Duodenal mucosa (tissue), 2 donors: ENCODE results near the gene LRMDA.

Experiments
- H3K27ac ChIP-seq: one replicate; pipeline ENCODE4 v1.7.0; 2013; ENCODE audit warnings: low read depth, low read length
- H3K27me3 ChIP-seq, 2 donors: one replicate each; pipeline ENCODE4 v1.7.0; 2013; ENCODE audit warnings: low read length in 2 of 2, control low read depth in 1 of 2; ENCODE audit not compliant: insufficient read depth in 2 of 2, control insufficient read depth in 1 of 2
- H3K36me3 ChIP-seq, 2 donors: one replicate each; pipeline ENCODE4 v1.7.0; 2013; ENCODE audit warnings: low read length in 2 of 2, control low read depth in 1 of 2; ENCODE audit not compliant: insufficient read depth in 2 of 2, control insufficient read depth in 1 of 2
- H3K4me1 ChIP-seq, 2 donors: one replicate each; pipeline ENCODE4 v1.7.0; 2013; ENCODE audit warnings: low read length in 2 of 2, control low read depth in 1 of 2; ENCODE audit not compliant: insufficient read depth in 2 of 2, control insufficient read depth in 1 of 2
- H3K4me3 ChIP-seq, 2 donors: one replicate each; pipeline ENCODE4 v1.7.0; 2013; ENCODE audit warnings: low read length in 2 of 2, low read depth in 1 of 2
- H3K9ac ChIP-seq, 2 donors: one replicate each; pipeline ENCODE4 v1.7.0; 2013; ENCODE audit warnings: low read length in 2 of 2, low read depth in 1 of 2
- H3K9me3 ChIP-seq, 2 donors: one replicate each; pipeline ENCODE4 v1.7.0; 2013; ENCODE audit warnings: low read length in 2 of 2, control low read depth in 1 of 2; ENCODE audit not compliant: control insufficient read depth in 1 of 2

Gene LRMDA

DNA sequence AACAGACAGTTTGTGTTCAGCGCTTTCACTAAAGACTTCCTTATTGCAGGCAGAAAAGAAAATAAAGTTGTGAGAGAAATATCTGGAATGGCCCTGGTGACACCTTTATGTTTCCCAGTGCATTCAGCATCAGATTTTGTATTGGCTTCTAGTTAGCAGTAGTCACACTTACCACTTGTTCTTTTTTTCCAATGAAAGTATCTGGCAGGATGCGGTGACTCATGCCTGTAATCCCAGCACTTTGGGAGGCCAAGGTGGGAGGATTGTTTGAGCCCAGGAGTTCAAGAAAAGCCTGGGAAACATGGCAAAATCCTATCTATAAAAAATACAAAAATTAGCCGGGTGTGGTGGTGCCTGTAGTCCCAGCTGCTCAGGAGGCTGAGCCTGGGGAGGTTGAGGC lies 649.6 kb downstream of the LRMDA start:
- Histone ChIP-seq H3K27ac (no peak overlapping the region), H3K9me3 (no peaks in the 10 kb centered on the region), H3K36me3 (no peaks in the 10 kb centered on the region), H3K27me3 (no peaks in the 10 kb centered on the region), H3K4me3 (no peak overlapping the region), H3K4me1 (peaks cover 9 to 23% of the 10 kb centered on the region in 2 donors), H3K9ac (no peak overlapping the region)

DNA sequence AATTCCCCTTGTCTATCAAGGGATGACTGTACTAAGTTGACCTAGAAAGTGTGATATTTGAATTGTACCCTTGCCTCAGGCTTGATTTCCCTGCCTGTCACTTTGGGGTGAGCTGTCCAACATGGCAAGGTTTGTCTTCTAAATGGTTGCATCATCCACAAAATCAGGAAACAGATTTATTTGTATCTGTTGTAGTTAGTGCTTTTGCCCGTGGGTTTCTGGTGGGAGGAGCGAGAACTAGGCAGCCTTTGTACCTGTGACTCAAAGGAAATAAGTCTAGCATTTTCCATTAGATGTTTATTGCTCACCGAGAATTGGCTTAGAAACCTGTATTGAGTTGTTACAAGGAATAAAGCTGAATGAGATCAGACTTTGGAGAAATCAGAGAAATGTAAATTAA lies 650.8 kb downstream of the LRMDA start:
- peaks cover 18 to 33% of the 10 kb centered on the region in 2 donors for H3K4me1 ChIP-seq
- H3K27me3 ChIP-seq, result no peaks in the 10 kb centered on the region
- H3K36me3 ChIP-seq, result no peaks in the 10 kb centered on the region
- H3K27ac ChIP-seq, result peak overlapping the region; percentile 18
- no peak overlapping the region for H3K4me3 ChIP-seq
- H3K9ac ChIP-seq, result no peak overlapping the region
- H3K9me3 ChIP-seq, result no peaks in the 10 kb centered on the region

DNA sequence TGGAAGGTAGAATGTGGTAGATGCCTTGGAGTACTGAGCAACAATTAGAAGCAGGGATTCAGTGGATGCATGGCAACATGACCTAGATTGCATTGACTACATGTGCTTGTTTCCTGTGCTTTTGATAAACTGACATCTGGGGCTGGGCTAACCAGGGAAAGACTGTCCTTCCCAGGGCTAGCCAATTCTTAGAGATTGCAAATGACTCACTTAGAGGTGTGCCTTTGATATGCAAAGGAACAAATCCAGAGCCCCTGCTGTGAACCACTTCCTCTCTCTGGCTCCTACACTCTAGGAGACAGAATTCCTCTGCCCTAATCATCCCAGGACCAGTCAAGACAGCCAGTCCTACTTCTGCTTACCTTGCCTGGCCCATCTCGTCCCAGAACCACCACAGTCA lies 651.5 kb downstream of the LRMDA start:
- H3K4me1 ChIP-seq, result peaks cover 18 to 36% of the 10 kb centered on the region in 2 donors
- no peak overlapping the region for H3K4me3 ChIP-seq
- peak overlapping the region; percentile 18 for H3K27ac ChIP-seq

DNA sequence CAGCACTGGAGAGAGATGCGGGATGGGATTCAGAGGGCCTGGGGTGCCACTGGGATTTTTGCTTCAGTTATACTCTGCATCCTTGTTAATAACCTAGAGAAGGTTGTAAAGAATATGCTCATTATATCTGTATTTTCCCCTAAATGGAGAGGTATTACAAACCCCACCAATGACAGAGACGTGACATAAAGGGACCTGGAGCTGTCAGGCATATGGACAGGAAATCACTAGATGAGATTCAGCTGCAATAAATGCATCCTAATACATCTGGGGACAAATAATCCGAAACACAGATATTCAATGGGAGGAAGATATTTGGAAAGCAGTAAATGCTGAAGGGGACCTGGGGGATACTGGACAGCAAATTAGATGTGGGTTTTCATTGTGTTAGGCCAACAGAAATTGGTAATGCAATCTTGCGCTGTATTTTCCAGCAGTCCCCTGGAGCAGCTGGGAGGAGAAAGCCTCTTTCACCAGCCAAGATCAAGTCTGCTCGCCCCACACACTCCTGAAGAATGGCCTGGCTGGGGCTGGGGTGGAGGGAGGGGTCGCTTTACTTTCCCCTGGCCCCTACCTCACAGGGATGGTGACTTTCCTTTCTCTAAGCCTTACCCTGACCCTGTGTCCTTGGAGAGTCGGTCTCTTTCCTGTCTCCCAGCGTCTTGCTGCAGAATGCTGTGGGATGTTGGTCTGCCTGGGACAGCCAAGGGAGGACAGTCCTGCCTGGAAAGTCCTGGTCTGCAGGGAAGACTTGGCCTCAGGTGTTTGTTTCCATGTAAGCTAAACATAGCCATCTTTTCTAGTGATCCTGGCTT lies 653.8 kb downstream of the LRMDA start:
- H3K27ac ChIP-seq, result no peak overlapping the region
- H3K27me3 ChIP-seq, result no peaks in the 10 kb centered on the region
- H3K4me1 ChIP-seq, result peaks cover 18 to 36% of the 10 kb centered on the region in 2 donors
- H3K9ac ChIP-seq, result no peak overlapping the region
- H3K4me3 ChIP-seq, result no peak overlapping the region
- no peaks in the 10 kb centered on the region for H3K9me3 ChIP-seq
- H3K36me3 ChIP-seq, result no peaks in the 10 kb centered on the region

More for the DNA sequence above, 651.5 kb downstream of the LRMDA start:
- Histone ChIP-seq H3K9me3 (no peaks in the 10 kb centered on the region), H3K27me3 (no peaks in the 10 kb centered on the region), H3K36me3 (no peaks in the 10 kb centered on the region), H3K9ac (no peak overlapping the region)

DNA sequence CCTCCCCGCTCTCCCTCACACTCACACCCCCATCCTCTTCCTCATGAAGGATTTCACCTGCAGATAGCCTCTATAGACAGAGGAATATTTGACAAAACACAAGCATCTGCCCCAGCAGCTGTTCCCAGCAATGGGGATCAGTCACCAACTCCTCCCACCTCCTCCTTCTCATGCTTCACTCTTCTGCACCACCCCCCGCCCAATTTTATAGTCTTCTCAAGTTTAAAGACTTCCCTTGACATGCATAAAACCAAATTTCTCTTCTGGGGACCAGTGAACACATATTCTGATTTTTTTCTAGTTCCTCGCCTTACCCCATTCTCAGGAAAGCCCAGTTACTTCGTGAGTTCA lies 654.4 kb downstream of the LRMDA start:
- H3K4me3 ChIP-seq, result no peak overlapping the region
- no peak overlapping the region for H3K27ac ChIP-seq
- peaks cover 18 to 36% of the 10 kb centered on the region in 2 donors for H3K4me1 ChIP-seq
- H3K9ac ChIP-seq, result no peak overlapping the region
- H3K36me3 ChIP-seq, result no peaks in the 10 kb centered on the region
- H3K9me3 ChIP-seq, result no peaks in the 10 kb centered on the region
- no peaks in the 10 kb centered on the region for H3K27me3 ChIP-seq

DNA sequence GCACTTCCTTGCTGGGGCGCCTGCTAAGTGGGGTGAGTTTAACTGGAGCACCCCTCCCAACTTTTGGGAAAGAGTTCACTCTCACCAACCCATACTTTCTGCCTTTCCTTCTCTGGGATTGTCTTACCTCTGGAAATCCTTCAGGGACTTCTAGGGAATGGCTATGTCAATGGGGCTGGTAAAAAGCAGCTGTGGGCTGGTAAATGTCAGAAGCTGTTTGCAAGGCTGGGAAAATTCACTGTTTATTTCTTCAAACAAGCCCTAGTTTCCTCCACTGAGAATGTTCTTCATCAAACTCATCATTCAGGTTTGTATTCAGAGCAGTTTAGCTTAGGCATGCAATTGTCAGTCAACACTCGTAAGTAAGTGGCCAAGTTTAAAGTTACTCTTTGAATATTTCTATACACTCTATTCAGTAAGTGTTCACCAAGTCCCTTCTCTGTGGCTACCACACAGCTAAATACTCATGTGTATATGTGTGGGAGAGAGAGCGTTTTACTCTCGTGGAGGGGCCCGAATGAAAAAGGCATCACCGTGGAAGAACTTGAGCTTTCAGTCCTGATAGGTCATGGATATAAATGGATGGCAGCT lies 654.8 kb downstream of the LRMDA start:
- H3K4me1 ChIP-seq, result peaks cover 19 to 36% of the 10 kb centered on the region in 2 donors
- no peak overlapping the region for H3K27ac ChIP-seq
- H3K36me3 ChIP-seq, result no peaks in the 10 kb centered on the region
- H3K9ac ChIP-seq, result no peak overlapping the region
- H3K4me3 ChIP-seq, result no peak overlapping the region
- no peaks in the 10 kb centered on the region for H3K27me3 ChIP-seq
- no peaks in the 10 kb centered on the region for H3K9me3 ChIP-seq

DNA sequence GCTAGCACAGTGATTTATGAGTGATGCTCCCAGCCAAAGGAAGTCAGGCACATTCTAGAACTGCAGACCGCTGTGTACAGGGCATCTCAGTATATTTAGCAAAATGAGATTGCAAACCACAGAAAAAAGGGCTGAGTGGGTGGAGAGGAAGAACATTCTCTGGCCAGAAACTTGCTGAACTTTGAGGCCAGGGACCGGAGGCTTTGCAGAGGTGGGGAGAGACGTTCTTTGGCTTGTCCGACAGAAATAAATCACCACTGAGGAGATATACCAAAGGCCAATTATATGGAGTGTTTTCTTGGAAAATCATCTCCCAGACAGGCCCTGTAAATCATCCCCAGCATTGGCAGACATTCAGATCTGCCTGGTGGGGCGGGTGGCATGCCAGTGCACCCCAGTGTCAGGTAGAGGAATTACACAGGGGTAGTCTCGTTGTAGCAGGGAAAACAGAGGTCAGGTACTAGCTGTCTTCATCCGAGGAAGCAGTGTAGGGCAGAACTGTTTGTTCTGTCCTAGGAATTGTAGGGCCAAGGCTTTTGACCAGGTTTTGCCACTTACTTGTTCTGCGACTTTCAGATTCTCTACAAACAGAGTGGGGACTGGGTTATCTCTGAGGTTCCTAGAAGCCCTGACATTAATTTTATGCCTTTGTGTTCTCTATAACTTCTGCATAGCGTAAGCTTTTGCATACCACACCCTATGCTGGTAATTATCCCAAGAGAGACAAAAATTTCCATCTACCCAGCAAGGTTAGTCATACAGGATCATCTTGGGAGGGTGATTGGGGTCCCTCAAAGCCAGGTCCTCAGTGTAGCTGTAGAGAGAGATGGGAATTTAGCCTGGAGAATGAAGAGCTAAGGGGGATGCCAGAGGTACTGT lies 655.6 kb downstream of the LRMDA start:
- Histone ChIP-seq H3K27ac (no peak overlapping the region), H3K4me1 (peaks cover 27 to 39% of the 10 kb centered on the region in 2 donors), H3K36me3 (no peaks in the 10 kb centered on the region), H3K9me3 (no peaks in the 10 kb centered on the region), H3K4me3 (no peak overlapping the region), H3K27me3 (no peaks in the 10 kb centered on the region), H3K9ac (no peak overlapping the region)

DNA sequence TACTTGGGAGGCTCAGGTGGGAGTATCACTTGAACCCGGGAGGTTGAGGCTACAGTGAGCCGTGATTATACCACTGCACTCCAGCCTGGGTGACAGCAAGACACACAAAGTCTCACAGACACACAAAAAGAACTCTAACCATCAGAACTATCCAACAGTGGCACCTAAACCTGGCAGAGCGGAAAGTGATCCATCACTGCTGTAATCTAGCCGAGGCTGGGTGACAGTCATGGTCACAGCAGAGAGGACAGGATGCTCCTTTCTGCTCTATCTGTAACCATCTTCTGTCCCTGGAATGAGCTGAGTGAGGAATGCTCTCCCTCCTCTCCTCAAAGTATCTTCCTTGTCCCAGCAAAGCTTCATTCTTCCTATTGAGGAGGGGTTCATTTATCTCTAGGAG lies 656.6 kb downstream of the LRMDA start:
- Histone ChIP-seq H3K9ac (no peak overlapping the region), H3K27ac (no peak overlapping the region), H3K4me1 (peaks cover 27 to 34% of the 10 kb centered on the region in 2 donors), H3K9me3 (no peaks in the 10 kb centered on the region), H3K4me3 (no peak overlapping the region), H3K36me3 (no peaks in the 10 kb centered on the region), H3K27me3 (no peaks in the 10 kb centered on the region)

DNA sequence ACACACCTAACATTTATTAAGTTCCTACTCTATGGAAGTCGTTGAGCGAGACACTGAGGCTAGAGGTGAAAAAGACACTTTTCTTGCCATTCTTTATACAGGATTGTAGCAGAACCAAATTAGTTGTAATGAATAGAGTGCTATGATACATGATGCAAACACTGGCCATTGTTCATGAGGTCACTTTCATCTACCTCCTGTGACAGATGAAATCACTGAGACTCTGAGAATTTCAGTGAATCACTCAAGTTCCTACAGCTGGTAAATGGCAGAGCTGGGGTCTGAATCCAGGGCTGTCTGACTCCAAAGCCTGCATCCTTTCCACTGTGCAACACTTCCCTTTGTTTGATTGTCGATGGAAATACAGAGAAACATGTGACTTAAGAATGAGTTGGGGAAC lies 657.6 kb downstream of the LRMDA start:
- Histone ChIP-seq H3K27me3 (no peaks in the 10 kb centered on the region), H3K9me3 (no peaks in the 10 kb centered on the region), H3K4me3 (no peak overlapping the region), H3K4me1 (peaks cover 24 to 31% of the 10 kb centered on the region in 2 donors), H3K9ac (no peak overlapping the region), H3K36me3 (no peaks in the 10 kb centered on the region), H3K27ac (no peak overlapping the region)
